Non-pigmented ciliary epithelial cell (primary cell): ENCODE measurements around the gene CX3CR1.
"Not testable (repeated sequence)": the region's sequence is repeated elsewhere in the genome, so short reads cannot be mapped to it uniquely, and the experiment has no call there.

ENCODE experiments used
- DNase-seq: peaks from one replicate; pipeline ENCODE4 v3.0.0-alpha.2; 2010; ENCODE audit warnings: low read depth

Gene CX3CR1

GRCh38 chr3:39279745-39280517, at the start of gene CX3CR1:
Gene CX3CR1 (minus strand): TSS chr3:39280036. CDS start chr3:39266509, 13,527 bp downstream.
- DNase-seq, result no peak

GRCh38 chr3:39329493-39329892, 49.7 kb upstream of the CX3CR1 start, which contains the start of gene CCR8:
Gene CCR8 (plus strand): TSS chr3:39329709. CDS start chr3:39332332, 2,623 bp downstream.
- no peak for DNase-seq

- no peak for DNase-seq
These were observed 48.0 kb upstream of the CX3CR1 start for GRCh38 chr3:39327746-39328349.

- DNase-seq, result no peak
These were observed 47.4 kb upstream of the CX3CR1 start for GRCh38 chr3:39327053-39327745.

- no peak for DNase-seq
These were observed 45.4 kb upstream of the CX3CR1 start for GRCh38 chr3:39325236-39325635.

- no peak for DNase-seq
These were observed 43.7 kb upstream of the CX3CR1 start for GRCh38 chr3:39323494-39323893.

GRCh38 chr3:39322936-39323335, 43.1 kb upstream of the CX3CR1 start:
- no peak for DNase-seq

GRCh38 chr3:39322209-39322715, 42.4 kb upstream of the CX3CR1 start:
- not testable (repeated sequence) for DNase-seq

- DNase-seq, result not testable (repeated sequence)
These were observed 41.7 kb upstream of the CX3CR1 start for GRCh38 chr3:39321574-39321983.

GRCh38 chr3:39319249-39319648, 39.4 kb upstream of the CX3CR1 start:
- no peak for DNase-seq

GRCh38 chr3:39318301-39318700, 38.5 kb upstream of the CX3CR1 start:
- no peak for DNase-seq

GRCh38 chr3:39317571-39318169, 37.8 kb upstream of the CX3CR1 start:
- no peak for DNase-seq

- DNase-seq, result no peak
These were observed 35.6 kb upstream of the CX3CR1 start for GRCh38 chr3:39315420-39315819.

GRCh38 chr3:39313289-39313688, 33.5 kb upstream of the CX3CR1 start:
- no peak for DNase-seq

GRCh38 chr3:39302178-39302577, 22.3 kb upstream of the CX3CR1 start:
- DNase-seq, result no peak

GRCh38 chr3:39299279-39299678, 19.4 kb upstream of the CX3CR1 start:
- no peak for DNase-seq

GRCh38 chr3:39296197-39297077, 16.6 kb upstream of the CX3CR1 start:
- no peak for DNase-seq

- no peak for DNase-seq
These were observed 15.4 kb upstream of the CX3CR1 start for GRCh38 chr3:39295184-39295775.

- no peak for DNase-seq
These were observed 14.8 kb upstream of the CX3CR1 start for GRCh38 chr3:39294446-39295183.

- DNase-seq, result no peak
These were observed 13.1 kb upstream of the CX3CR1 start for GRCh38 chr3:39292961-39293360.
